H9 (cell line): ENCODE data around the gene DNAJC5. TPM values are rescaled to one million over a fixed set of nuclear protein-coding genes. Genes with fewer than 3 reads are reported as not detected.

Source experiments
- DNase-seq: peaks from one replicate; pipeline ENCODE4 v3.0.0-alpha.2; 2017
- H2AFZ ChIP-seq: one replicate; pipeline ENCODE4 v1.6.1; 2013; ENCODE audit warnings: mild to moderate bottlenecking, low read length, control low read depth, moderate library complexity
- H2AK5ac ChIP-seq: 2 replicates; pipeline ENCODE4 v1.6.1; 2013; ENCODE audit warnings: low read length, control low read depth, mixed read lengths; ENCODE audit not compliant: insufficient read length
- H2BK120ac ChIP-seq: one replicate; pipeline ENCODE4 v1.6.1; 2013; ENCODE audit warnings: low read depth, mild to moderate bottlenecking, low read length, control low read depth, inconsistent platforms; ENCODE audit not compliant: poor library complexity, severe bottlenecking
- H2BK12ac ChIP-seq: 2 replicates; pipeline ENCODE4 v1.6.1; 2013; ENCODE audit warnings: low read length, control low read depth, mixed read lengths, low read depth; ENCODE audit not compliant: insufficient read length
- H2BK15ac ChIP-seq: 2 replicates; pipeline ENCODE4 v1.6.1; 2013; ENCODE audit warnings: low read depth, low read length, control low read depth
- H2BK20ac ChIP-seq: one replicate; pipeline ENCODE4 v1.6.1; 2013; ENCODE audit warnings: low read depth, mild to moderate bottlenecking, low read length, control low read depth, inconsistent platforms; ENCODE audit not compliant: poor library complexity, severe bottlenecking
- H2BK5ac ChIP-seq: 2 replicates; pipeline ENCODE4 v1.6.1; 2013; ENCODE audit warnings: low read length, control low read depth, mixed read lengths; ENCODE audit not compliant: insufficient read length
- H3K14ac ChIP-seq: 2 replicates; pipeline ENCODE4 v1.6.1; 2013; ENCODE audit warnings: low read length, control low read depth; ENCODE audit not compliant: insufficient read depth
- H3K18ac ChIP-seq: 2 replicates; pipeline ENCODE4 v1.6.1; 2013; ENCODE audit warnings: low read depth, mild to moderate bottlenecking, mixed read lengths, low read length, control low read depth; ENCODE audit not compliant: insufficient read length
- H3K23ac ChIP-seq: 2 replicates; pipeline ENCODE4 v1.6.1; 2013; ENCODE audit warnings: low read length, control low read depth, mixed read lengths, low read depth; ENCODE audit not compliant: insufficient read length
- H3K23me2 ChIP-seq: 2 replicates; pipeline ENCODE4 v1.6.1; 2013; ENCODE audit warnings: low read depth, mild to moderate bottlenecking, mixed read lengths, low read length, control low read depth; ENCODE audit not compliant: insufficient read length, poor library complexity, severe bottlenecking
- H3K27ac ChIP-seq: 2 replicates; pipeline ENCODE4 v1.5.1; 2013; ENCODE audit warnings: low read length, control low read depth, mixed read lengths, low read depth; ENCODE audit not compliant: insufficient read length
- H3K27me3 ChIP-seq: 2 replicates; pipeline ENCODE4 v1.6.1; 2013; ENCODE audit warnings: low read length, control low read depth, inconsistent platforms; ENCODE audit not compliant: insufficient read depth
- H3K4ac ChIP-seq: 2 replicates; pipeline ENCODE4 v1.6.1; 2013; ENCODE audit warnings: low read depth, mild to moderate bottlenecking, control low read depth, inconsistent platforms, low read length, moderate library complexity
- H3K4me1 ChIP-seq: 2 replicates; pipeline ENCODE4 v1.6.1; 2013; ENCODE audit warnings: low read length, control low read depth, inconsistent platforms; ENCODE audit not compliant: insufficient read depth
- H3K4me2 ChIP-seq: 2 replicates; pipeline ENCODE4 v1.6.1; 2013; ENCODE audit warnings: low read length, control low read depth, mixed read lengths; ENCODE audit not compliant: insufficient read length, insufficient read depth
- H3K56ac ChIP-seq: 2 replicates; pipeline ENCODE4 v1.6.1; 2013; ENCODE audit warnings: low read depth, mild to moderate bottlenecking, mixed read lengths, low read length, control low read depth; ENCODE audit not compliant: insufficient read length
- H3K79me1 ChIP-seq: 2 replicates; pipeline ENCODE4 v1.6.1; 2013; ENCODE audit warnings: low read depth, mild to moderate bottlenecking, moderate library complexity, low read length, control low read depth, inconsistent platforms; ENCODE audit not compliant: insufficient read depth, poor library complexity, severe bottlenecking
- H3K79me2 ChIP-seq: 2 replicates; pipeline ENCODE4 v1.6.1; 2013; ENCODE audit warnings: low read length, control low read depth, inconsistent platforms; ENCODE audit not compliant: insufficient read depth
- H3K9ac ChIP-seq: 2 replicates; pipeline ENCODE4 v1.6.1; 2013; ENCODE audit warnings: low read length, control low read depth, mixed read lengths; ENCODE audit not compliant: insufficient read length; ENCODE audit errors: extremely low read depth
- H3K9me3 ChIP-seq: one replicate; pipeline ENCODE4 v1.6.1; 2013; ENCODE audit warnings: low read depth, low read length, inconsistent platforms; ENCODE audit not compliant: control insufficient read depth
- H3T11ph ChIP-seq: one replicate; pipeline ENCODE4 v1.6.1; 2013; ENCODE audit warnings: mild to moderate bottlenecking, low read length, control low read depth, inconsistent platforms
- H4K20me1 ChIP-seq: one replicate; pipeline ENCODE4 v1.6.1; 2013; ENCODE audit not compliant: control insufficient read depth, insufficient read length, insufficient read depth
- H4K5ac ChIP-seq: 2 replicates; pipeline ENCODE4 v1.6.1; 2013; ENCODE audit warnings: low read depth, mild to moderate bottlenecking, mixed read lengths, low read length, control low read depth; ENCODE audit not compliant: insufficient read length
- H4K8ac ChIP-seq: replicated peaks from 2 replicates; pipeline ENCODE4 v1.6.1; 2013; ENCODE audit warnings: low read length, control low read depth, mixed read lengths, low read depth; ENCODE audit not compliant: insufficient read length
- H4K91ac ChIP-seq: 2 replicates; pipeline ENCODE4 v1.6.1; 2013; ENCODE audit warnings: low read depth, mild to moderate bottlenecking, moderate library complexity, mixed read lengths, low read length, control low read depth; ENCODE audit not compliant: insufficient read length
- H3K27ac Mint-ChIP-seq, 3 experiments: 2 replicates in 2 of 3; 3 replicates in 1 of 3; pipeline ENCODE4 v1.8.0; 2020 to 2021; ENCODE audit warnings: mixed read lengths in 3 of 3, mild to moderate bottlenecking in 1 of 3, moderate library complexity in 1 of 3
- H3K27me3 Mint-ChIP-seq: 2 replicates; pipeline ENCODE4 v1.8.0; 2021; ENCODE audit warnings: low read depth, mild to moderate bottlenecking, moderate library complexity, mixed read lengths
- H3K36me3 Mint-ChIP-seq, 3 experiments: 2 replicates in 2 of 3; 3 replicates in 1 of 3; pipeline ENCODE4 v1.8.0; 2020 to 2021; ENCODE audit warnings: low read depth in 3 of 3, mixed read lengths in 3 of 3; ENCODE audit not compliant: insufficient read depth in 1 of 3
- H3K4me1 Mint-ChIP-seq, 2 experiments: 2 replicates each; pipeline ENCODE4 v1.8.0; 2020; ENCODE audit warnings: mixed read lengths in 2 of 2
- H3K4me3 Mint-ChIP-seq, 2 experiments: 2 replicates in 1 of 2; 3 replicates in 1 of 2; pipeline ENCODE4 v1.8.0; 2020 to 2021; ENCODE audit warnings: mild to moderate bottlenecking in 2 of 2, mixed read lengths in 2 of 2, moderate library complexity in 1 of 2
- H3K9me3 Mint-ChIP-seq, 2 experiments: 2 replicates in 1 of 2; 3 replicates in 1 of 2; pipeline ENCODE4 v1.8.0; 2020; ENCODE audit warnings: mild to moderate bottlenecking in 2 of 2, mixed read lengths in 2 of 2, moderate library complexity in 1 of 2
- CTCF ChIP-seq: fragments of 200-600 bp; sonication (generic); conservative IDR thresholded peaks from 3 replicates; pipeline ENCODE4 v1.8.0; 2021; ENCODE audit warnings: antibody characterized with exemption, mild to moderate bottlenecking
- WGBS: extraction: QIAGEN DNeasy Blood & Tissue Kit; methylation state at CpG from one replicate; pipeline ENCODE4 v1.1.7; 2013; ENCODE audit warnings: missing lambda C conversion rate, low lambda C conversion rate, mixed read lengths; ENCODE audit not compliant: insufficient read length; ENCODE audit errors: extremely low coverage; 5-methylcytosine and 5-hydroxymethylcytosine counted together
- total RNA-seq: library from RNA; stranded (reverse); gene quantifications from 2 replicates; pipeline ENCODE4 v1.2.1, GENCODE V29; 2021

The DNAJC5 gene
- total RNA-seq, 1 experiment from 2014 or later = 43.0 TPM

GRCh38 chr20:63846888-63847236 lies 48.1 kb upstream of the DNAJC5 start:
- H3K27me3 Mint-ChIP-seq = peaks cover 10% of the 10 kb centered on the region
- Histone ChIP-seq H3T11ph (no peak overlapping the region), H3K14ac (0 out of 2 replicates have a peak overlapping the region, but pooled peaks have one; percentile 16), H3K18ac (peak overlapping the region; percentile 15), H3K27ac (peak overlapping the region; percentile 24), H3K9me3 (no peaks in the 10 kb centered on the region), H4K91ac (no peak overlapping the region), H2AFZ (no peak overlapping the region), H3K27me3 (no peaks in the 10 kb centered on the region), H2BK120ac (no peak overlapping the region), H3K23me2 (peaks cover 5% of the 10 kb centered on the region), H4K5ac (no peak overlapping the region), H3K4ac (no peak overlapping the region), H3K9ac (no peak overlapping the region), H2AK5ac (no peak overlapping the region), H3K4me2 (peak overlapping the region; percentile 44), H3K79me2 (no peaks in the 10 kb centered on the region), H3K56ac (no peak overlapping the region), H4K20me1 (no peaks in the 10 kb centered on the region), H3K23ac (no peak overlapping the region), H4K8ac (no peak overlapping the region), H3K4me1 (peaks cover 5% of the 10 kb centered on the region; the same call in 1 of the 2 replicates), H2BK15ac (no peak overlapping the region), H2BK20ac (no peak overlapping the region), H2BK5ac (peak overlapping the region; percentile 3), H3K79me1 (no peaks in the 10 kb centered on the region), H2BK12ac (no peak overlapping the region)
- no peak for DNase-seq
- TF ChIP-seq CTCF = no peak
- H3K9me3 Mint-ChIP-seq = no peaks in the 10 kb centered on the region
- H3K4me3 Mint-ChIP-seq = no peak overlapping the region
- H3K36me3 Mint-ChIP-seq = no peaks in the 10 kb centered on the region
- H3K4me1 Mint-ChIP-seq = peaks cover 14 to 17% of the 10 kb centered on the region in 2 experiments
- no peak overlapping the region for H3K27ac Mint-ChIP-seq
- WGBS = no CpG with 5 or more reads among the region's 3 CpGs
